GM13976 (cell line): ENCODE measurements around the gene MXI1.

Experiments used
- DNase-seq: peaks from one replicate; pipeline ENCODE4 v3.0.0; 2012; ENCODE audit warnings: low spot score
- CTCF ChIP-seq: IDR thresholded peaks from 2 replicates; pipeline ENCODE4 v1.5.1; 2012; ENCODE audit warnings: borderline replicate concordance, mild to moderate bottlenecking; ENCODE audit not compliant: insufficient read depth; ENCODE audit errors: extremely low read depth, missing control alignments, control extremely low read depth
- in situ Hi-C: fragments of 300-500 bp; cut with MboI; formaldehyde crosslinking; loops from one replicate; pipeline ENCODE4 v1.12.0; 2022; ENCODE audit warnings: low sequenced_read_pairs, mixed read lengths, inconsistent platforms; ENCODE audit not compliant: unreplicated experiment

Gene MXI1

GRCh38 chr10:110207011-110207804, at the start of gene MXI1:
MXI1 (plus strand) TSS chr10:110207605; CDS start chr10:110207809, 204 bp downstream.
- in situ Hi-C loops = no loop called here
- peak; percentile 82 for DNase-seq

GRCh38 chr10:110158051-110159005, 49.1 kb upstream of the MXI1 start:
- no peak for DNase-seq
- in situ Hi-C loops = no loop called here
- no peak for TF ChIP-seq CTCF

More at GRCh38 chr10:110207011-110207804, at the start of gene MXI1:
- TF ChIP-seq CTCF = no peak

- in situ Hi-C loops = no loop called here
- no peak for TF ChIP-seq CTCF
- DNase-seq = no peak
Measured at GRCh38 chr10:110160081-110160480, 47.3 kb upstream of the MXI1 start.

- TF ChIP-seq CTCF = no peak
- DNase-seq = no peak
- in situ Hi-C loops = no loop called here
Measured at GRCh38 chr10:110160522-110160921, 46.9 kb upstream of the MXI1 start.

DNA sequence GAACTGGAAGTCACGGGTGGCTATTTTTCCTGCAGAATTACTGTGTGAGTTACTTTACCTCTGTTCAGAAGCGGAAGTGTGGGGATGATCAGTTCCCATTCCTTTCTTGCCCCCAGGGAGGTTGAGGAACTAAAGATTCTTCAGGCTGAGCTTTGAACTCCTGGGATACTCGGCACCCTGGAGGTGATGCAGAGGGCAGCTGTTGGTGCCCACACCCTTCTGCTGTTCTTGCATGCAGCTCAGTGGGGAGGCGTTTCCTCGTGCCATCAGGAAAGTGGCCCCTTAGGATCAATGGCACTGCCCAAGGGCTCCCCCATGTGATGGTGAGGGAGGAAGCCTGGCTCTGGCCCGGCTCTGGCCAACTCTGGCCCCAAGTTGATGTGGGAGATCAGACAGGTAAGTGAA, 44.7 kb upstream of the MXI1 start:
- in situ Hi-C loops = no loop called here
- DNase-seq = no peak
- TF ChIP-seq CTCF = no peak

- no peak for DNase-seq
- TF ChIP-seq CTCF = no peak
- in situ Hi-C loops = no loop called here
Measured at GRCh38 chr10:110163192-110163773, 44.1 kb upstream of the MXI1 start.
